HG03469 (cell line): Measurements from ENCODE around the gene TTC32.

Experiments
- ATAC-seq: cut with Tn5 transposase; IDR thresholded peaks from one replicate; pipeline ENCODE4 v1.9.1; 2021; ENCODE audit warnings: mild to moderate bottlenecking, moderate library complexity, moderate number of reproducible peaks; ENCODE audit not compliant: unreplicated experiment

The TTC32 gene

DNA sequence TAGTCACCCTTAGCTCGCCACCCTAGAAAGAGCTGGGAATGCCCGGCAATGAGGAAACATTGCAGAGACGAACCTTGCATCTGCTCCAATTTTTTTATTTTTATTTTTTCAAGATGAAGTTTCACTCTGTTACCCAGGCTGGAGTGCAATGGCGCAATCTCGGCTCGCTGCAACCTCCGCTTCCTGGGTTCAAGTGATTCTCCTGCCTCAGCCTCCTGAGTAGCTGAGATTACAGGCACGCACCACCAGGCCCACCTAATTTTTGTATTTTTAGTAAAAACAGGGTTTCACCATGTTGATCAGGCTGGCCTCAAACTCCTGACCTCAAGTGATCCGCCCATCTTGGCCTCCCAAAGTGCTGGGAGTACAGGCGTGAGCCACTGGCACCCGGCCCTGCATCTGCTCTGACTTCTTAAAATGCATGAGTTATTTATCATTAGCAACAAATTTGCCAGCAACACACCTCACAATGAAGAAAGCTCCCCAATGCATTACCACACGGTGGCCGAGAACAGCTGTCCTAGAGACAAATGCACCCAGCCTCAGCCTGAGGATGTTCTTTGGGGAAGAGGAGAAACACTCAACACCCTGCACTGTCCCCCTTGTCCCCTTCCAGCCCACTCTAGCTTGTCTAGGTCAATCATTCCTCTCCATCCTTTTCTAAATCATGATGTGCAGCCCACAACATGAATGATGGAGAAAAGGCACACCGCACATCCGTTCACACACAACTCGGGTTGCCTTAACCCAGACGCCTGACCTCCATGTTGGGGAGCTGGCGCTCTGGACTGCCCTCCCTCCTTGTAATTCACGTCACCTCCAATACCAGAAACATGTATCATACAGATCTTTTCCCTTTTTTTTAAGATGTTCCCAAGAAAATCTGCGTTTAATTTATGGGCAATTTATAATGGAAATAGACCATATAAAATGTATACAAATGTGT, 46.9 kb downstream of the TTC32 start:
- no peak for ATAC-seq

DNA sequence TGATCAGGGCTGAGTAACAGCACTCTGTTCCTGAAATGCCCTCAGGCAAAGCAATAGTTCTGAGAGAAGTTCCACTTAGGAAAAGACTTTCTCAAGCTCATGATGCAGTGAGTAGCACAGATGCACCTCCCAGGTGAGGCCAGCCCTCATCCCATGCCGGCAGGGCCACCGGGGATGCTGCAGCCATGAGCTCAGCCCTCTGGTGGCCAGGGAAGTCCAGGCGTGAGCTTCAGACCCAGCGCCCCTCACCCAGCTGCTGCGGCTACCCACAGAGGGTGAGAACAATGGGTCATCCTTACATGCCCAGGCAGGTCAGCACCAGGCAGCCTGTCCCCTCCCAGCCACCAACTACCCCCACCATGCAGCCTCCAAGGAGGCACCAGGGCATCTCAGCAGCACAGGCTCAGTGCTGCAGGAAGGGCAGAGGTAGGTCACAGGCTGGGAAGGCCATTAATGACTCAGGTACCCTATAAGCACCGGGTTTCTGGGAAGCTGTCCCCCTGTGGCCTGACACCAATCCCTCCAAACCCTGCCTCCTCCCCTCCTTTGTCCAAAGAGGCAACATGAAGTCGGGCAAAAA, 50.6 kb downstream of the TTC32 start:
- ATAC-seq, result no peak

DNA sequence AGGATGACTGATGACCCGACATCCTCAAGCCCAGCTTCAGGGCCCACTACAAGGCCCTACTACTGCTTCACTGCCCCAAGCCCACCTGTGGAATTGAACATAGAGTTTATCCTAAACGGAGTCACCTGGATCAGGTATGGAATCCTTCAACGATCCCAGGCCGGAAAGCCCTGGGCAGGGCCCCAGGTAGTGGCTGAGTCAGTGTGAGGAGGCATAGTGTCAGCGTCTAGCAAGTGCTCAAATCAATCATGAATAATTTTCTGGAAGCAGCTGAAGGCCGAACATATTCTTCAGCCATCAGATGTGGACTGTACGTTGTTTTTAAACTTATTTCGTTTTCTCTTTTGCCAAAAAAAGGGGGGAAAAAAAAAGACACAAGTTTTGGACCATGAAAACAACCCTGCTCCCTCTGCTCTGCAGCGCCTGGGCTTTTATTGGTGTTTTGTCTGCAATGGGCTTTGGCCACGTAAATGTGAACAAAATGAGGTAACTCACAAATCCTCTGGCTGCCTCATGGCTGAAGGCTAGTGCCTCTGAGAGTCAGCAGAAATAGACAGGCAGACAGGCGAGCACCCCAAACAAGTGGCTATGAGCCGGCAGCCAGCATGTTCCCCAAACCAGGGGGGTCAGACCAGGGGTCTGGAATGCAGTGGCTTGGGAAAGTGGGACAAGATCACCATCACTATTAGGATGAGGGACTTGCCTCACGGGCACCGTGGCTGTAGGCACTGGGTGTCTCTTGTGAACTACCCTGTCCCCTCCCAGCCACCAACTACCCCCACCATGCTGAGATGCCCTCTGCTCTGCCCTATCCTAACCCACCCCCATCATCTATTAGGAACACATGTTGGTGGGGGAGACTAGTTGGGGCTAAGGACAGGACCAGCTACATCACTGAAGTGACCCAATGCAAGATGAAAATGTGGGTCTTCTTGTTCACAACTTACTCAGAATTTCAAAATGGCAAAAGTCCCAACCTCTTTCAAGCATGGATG, 51.4 kb downstream of the TTC32 start:
- no peak for ATAC-seq

DNA sequence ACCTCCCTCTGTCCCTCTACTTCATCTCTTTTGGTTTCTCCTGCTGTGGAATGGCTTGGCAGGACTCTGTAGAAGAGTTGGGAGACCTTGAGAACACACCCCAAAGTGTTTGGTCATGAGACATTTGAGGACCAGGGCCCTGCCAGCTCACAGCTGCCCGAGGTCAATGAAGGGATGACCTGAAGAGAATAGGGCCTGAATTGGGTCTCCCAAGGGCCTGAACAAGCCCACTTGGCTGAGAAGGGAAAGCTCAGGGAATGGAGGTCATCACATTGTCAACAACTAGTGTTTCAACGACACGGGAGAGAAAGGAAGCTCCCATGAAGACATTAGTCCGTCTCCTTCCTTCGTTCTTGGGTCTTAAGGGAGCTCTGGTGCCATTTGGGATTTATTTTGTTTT, 52.8 kb downstream of the TTC32 start:
- no peak for ATAC-seq

DNA sequence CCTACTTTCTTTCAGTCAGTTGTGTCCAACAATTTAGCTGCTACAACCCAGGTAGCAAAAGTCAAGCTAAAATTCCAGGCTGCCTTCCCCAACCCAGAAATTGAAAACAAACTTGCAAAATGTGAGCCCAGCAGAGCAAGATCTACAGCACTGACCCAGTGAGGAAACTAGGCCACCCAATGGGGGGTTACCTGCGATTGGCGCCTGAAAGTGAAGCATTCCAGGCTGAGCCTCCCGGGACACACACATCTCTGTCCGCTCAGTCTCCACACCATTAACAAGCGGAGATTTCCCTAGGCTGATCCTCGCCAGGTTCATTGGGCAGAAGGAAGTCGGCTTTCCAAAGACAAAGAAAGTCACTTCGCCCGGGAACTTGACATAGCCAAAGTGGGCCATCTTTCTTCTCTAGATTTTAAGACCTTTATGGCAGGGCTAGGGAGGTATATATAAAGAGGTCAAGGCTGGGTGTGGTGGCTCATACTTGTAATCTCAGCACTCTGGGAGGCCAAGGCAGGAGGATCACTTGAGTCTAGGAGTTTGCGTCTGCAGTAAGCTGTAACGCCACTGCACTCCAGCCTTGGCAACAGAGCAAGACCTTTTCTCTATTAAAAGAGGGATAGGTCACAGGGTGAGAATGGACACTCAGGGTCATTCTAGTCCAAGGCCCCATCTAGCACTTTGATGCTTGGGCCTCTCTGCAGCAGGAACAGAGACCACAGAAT, 53.6 kb downstream of the TTC32 start:
- no peak for ATAC-seq

DNA sequence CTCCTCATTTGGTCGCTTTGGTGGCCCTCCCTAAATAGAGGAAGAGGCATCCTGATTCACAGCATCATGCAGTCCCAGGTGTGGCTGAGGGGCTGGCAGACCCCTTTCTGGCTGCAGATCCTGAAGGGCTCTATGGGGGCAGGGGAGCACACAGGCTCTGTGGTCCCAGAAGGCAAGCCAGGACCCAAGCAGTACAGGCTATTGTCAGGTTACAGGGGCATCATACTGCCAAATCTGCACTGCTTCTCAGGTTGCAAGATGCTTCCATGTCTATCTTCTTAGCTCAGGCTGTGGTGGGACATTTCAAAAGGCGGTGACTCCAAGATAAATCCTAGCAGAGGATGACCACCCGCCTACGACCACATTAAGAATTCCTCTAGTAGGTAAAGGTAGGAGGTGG, 54.3 kb downstream of the TTC32 start:
- no peak for ATAC-seq
